ENCODE data around the gene CASP8.
"Not testable (repeated sequence)": the region's sequence is repeated elsewhere in the genome, so short reads cannot be mapped to it uniquely, and the experiment has no call there.

CASP8 gene

GRCh38 chr2:201260302-201260800 is at the start of gene CASP8:
Gene CASP8 (plus strand): TSS chr2:201260536. CDS start chr2:201266487, 5,951 bp downstream.
- peak; percentile 67 for DNase-seq

GRCh38 chr2:201215963-201216362 is 44.4 kb upstream of the CASP8 start:
- no peak for DNase-seq

- no peak for DNase-seq
These were observed 43.4 kb upstream of the CASP8 start for GRCh38 chr2:201216918-201217317.

- no peak for DNase-seq
These were observed 41.6 kb upstream of the CASP8 start for GRCh38 chr2:201218780-201219179.

GRCh38 chr2:201219328-201220096 is 40.8 kb upstream of the CASP8 start:
- no peak for DNase-seq

GRCh38 chr2:201220102-201220570 is 40.2 kb upstream of the CASP8 start:
- no peak for DNase-seq

- no peak for DNase-seq
These were observed 37.0 kb upstream of the CASP8 start for GRCh38 chr2:201223089-201224073.

GRCh38 chr2:201228271-201228911 is 31.9 kb upstream of the CASP8 start:
- DNase-seq: no peak

GRCh38 chr2:201228912-201229290 is 31.4 kb upstream of the CASP8 start:
- DNase-seq: no peak

DNA sequence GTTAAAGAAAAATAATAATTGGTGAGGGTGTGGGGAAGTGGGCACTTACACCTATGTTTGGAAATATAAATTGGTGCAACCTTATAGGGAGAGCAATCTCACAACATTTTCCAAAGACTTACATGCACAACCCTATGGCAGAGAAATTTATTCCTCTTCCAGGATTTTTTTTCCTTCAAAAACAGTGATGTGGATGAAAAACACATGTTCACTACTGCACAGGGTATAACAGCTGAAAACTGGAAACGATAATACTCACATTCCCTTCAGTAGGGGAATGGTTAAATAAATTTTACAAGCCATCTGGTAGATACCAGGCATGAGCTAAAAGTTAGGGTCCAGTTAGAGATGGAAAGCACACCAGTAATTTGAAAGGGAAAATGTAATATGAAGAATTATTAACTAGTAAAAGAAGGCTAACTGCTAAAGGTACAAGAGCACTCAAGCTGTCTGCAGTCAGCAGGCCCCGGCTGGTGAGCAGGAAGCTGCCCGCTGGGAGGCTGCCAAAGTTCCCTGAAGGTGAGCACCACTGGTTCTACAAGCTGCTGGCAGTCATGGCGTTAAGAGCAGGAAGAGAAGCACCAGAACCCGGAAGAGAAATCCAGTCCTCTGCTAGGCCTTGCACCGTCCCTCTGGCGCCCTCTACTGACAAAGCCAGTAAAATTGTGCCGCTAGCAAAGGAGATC is 28.4 kb upstream of the CASP8 start:
- DNase-seq: peak; percentile 95

DNA sequence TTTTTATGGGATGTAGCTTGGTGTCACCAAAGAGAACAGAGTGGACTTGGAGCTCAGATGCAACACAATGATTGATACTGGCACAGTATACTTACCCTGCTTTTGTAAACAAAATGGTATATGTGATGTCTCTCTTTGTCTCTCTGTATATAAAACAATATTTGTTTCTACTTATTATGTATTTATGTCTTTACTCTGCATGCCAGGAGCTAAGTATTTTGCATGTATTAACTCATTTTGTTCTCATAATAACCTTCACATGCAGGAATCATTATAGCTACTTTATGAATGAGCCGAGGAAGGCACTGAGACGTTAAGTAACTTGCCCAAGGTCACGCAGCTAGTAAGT is 27.9 kb upstream of the CASP8 start:
- no peak for DNase-seq

DNA sequence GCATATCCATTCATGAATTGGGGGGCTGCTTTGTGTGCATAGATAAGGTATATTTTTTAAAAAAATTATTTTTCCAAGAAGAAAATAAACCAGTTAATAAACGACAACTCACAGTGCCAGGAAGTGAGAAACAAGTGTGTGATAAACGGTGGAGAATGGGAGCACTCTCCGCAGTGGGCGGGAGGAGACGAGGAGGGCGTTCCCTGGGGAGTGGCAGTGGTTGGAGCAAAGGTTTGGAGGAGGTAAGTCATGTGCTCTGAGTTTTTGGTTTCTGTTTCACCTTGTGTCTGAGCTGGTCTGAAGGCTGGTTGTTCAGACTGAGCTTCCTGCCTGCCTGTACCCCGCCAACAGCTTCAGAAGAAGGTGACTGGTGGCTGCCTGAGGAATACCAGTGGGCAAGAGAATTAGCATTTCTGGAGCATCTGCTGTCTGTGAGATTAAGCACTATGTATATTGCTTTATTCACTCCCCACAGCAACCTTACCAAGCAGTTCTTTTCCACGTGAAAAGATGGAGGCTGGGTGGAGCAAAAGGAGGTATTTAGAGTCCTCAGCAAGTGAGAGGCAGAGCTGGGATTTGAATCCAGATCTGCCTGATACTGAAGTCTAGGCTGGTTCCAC is 27.0 kb upstream of the CASP8 start:
- peak; percentile 90 for DNase-seq

GRCh38 chr2:201233812-201234662 is 26.3 kb upstream of the CASP8 start:
- peak; percentile 12 for DNase-seq

DNA sequence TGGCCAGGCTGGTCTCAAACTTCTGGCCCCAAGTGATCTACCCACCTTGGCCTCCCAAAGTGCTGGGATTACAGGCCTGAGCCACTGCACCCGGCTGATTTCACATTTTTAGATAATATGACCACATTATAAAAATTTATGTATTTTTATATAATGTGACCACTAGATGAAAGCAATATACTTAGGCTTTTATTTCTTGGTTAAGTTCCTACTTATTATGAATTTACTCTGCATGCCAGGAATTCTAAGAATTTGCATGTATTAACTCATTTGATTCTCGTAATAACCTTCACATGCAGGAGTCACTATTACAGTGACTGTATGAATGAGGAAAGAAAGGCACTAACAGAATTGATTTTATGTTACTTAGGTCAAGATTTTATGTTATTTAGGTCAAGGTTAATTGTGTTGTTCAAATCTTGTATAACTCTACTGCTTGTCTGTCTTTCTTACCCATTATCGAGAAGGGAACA is 25.6 kb upstream of the CASP8 start:
- DNase-seq: no peak

GRCh38 chr2:201235860-201236811 is 24.2 kb upstream of the CASP8 start:
- DNase-seq: peak; percentile 56

DNA sequence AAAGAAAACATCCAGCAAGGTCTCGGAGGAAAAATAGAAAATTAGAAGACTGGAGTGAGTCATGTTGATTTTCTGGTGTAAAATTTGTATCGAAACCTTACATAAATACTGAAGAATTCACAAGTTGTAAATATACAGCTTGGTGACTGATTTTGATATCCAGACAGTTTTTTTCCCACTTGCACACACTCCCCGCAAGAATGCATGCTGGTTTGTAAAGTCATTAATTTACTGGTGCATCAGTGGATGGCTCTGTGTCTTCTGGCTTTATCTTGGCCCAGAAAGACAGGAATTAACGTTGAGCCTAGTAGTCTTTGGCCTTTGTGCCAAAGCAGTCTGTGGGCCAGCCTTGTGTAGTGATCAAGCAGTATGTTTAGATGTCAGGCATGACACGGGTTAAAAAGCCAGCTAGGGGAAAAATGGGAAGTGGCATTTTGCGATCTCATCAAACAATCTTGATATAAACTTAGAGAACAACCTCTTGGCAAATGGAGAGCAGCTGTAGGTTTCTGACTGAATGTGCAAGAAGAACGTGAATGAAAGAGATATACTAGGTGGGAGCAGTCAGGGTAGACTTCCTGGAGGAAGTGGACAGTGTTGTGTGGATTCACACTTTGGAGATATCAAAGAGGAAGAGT is 22.7 kb upstream of the CASP8 start:
- DNase-seq: no peak

DNA sequence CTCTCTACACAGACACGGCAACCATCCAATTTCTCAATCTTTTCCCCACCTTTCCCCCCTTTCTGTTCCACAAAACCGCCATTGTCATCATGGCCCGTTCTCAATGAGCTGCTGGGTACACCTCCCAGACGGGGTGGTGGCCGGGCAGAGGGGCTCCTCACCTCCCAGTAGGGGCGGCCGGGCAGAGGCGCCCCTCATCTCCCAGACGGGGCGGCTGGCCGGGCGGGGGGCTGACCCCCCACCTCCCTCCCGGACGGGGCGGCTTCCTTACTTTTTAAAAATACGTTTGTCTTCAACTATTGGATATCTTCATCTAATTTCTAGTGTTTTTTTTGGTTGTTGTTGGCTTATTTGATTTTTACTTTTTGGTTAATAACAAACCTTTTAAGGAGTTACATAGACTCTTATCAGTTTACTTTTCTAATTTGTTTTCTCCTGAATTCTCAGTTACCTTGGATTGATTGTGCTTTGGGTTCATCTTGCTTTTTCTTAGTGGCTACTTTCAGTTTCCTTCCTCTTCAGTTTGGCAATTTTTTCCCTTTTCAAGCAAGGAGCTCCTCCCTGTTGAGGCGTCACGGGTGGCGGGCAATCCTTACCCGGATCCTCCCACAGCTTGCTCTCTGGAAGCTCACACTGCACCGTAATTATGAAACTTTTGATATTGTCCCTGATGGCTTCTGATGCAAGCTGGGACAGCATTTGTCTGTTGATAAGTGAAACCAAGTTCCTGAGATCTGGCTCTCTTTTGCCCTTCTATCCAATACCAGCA is 21.0 kb upstream of the CASP8 start:
- DNase-seq: not testable (repeated sequence)

DNA sequence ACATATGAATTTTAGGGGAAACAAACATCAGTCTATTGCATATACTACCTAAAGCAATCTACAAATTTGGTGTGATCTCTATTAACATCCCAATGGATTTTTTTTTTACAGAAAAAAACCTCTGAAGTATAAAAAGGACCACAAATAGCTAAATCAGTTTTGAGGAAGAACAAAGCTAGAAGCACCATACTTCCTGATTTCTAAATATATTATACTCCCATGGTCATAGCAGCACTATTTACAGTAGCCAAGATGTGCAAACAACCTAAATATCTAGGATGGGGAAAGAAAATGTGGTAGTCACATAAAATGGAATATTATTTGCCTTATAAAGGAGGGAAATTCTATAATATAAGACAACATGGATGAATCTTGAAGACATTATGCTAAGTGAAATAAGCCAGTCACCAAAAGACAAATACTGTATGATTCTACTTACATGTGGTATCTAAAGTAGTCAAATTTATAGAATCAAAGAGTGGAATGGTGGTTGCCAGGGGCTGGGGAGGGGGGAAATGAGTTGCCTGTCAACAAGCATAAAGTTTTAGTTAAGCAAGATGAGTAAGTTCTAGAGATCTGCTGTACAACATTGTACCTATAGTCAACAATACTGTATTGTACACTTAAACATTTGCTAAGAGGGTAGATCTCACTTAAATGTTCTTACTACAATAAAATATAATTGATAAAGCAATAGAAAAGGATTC is 17.6 kb upstream of the CASP8 start:
- no peak for DNase-seq

All from stimulated activated CD4-positive, alpha-beta T cell treated with anti-CD3 and anti-CD28 coated beads, Interleukin-4, amount 100 ng/mL, for 24 hours (primary cell).